Measurements from ENCODE around the gene MRPS25. TPM values are rescaled to one million over a fixed set of nuclear protein-coding genes. Genes with fewer than 3 reads are reported as not detected.

MRPS25 gene
- total and polyA plus RNA-seq, 9 of the 15 experiments (the other 6 are each of a cell fraction or from before 2014, with no cell fraction given): 34.3 to 129 (median 78.2) TPM

DNA sequence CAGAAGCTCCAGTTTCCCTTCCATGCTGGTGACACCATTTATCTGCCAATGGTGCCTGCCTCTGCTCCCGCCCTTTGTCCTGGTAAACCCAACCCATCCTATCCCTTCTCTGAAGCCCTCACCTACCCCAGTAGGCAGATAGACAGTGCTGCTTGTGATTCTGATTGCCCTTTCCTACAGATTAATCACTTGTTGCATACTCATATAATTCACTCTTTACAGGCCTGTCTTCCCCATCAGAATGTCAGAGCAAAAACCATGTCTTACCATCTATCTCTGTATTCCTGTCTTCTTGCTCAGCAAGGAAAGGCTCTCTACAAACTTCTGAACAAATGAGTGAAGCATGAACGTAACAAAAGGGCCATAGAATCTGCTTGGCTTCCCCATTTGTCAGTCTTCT is 47.9 kb downstream of the MRPS25 start (continued):
- TF ChIP-seq, protein P1, sequence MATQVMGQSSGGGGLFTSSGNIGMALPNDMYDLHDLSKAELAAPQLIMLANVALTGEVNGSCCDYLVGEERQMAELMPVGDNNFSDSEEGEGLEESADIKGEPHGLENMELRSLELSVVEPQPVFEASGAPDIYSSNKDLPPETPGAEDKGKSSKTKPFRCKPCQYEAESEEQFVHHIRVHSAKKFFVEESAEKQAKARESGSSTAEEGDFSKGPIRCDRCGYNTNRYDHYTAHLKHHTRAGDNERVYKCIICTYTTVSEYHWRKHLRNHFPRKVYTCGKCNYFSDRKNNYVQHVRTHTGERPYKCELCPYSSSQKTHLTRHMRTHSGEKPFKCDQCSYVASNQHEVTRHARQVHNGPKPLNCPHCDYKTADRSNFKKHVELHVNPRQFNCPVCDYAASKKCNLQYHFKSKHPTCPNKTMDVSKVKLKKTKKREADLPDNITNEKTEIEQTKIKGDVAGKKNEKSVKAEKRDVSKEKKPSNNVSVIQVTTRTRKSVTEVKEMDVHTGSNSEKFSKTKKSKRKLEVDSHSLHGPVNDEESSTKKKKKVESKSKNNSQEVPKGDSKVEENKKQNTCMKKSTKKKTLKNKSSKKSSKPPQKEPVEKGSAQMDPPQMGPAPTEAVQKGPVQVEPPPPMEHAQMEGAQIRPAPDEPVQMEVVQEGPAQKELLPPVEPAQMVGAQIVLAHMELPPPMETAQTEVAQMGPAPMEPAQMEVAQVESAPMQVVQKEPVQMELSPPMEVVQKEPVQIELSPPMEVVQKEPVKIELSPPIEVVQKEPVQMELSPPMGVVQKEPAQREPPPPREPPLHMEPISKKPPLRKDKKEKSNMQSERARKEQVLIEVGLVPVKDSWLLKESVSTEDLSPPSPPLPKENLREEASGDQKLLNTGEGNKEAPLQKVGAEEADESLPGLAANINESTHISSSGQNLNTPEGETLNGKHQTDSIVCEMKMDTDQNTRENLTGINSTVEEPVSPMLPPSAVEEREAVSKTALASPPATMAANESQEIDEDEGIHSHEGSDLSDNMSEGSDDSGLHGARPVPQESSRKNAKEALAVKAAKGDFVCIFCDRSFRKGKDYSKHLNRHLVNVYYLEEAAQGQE (IDR thresholded peaks at IDR 0.05; ENCODE audit: borderline replicate concordance): no peak
- TF ChIP-seq, protein P1 (CRISPR knock-in tag; IDR thresholded peaks at IDR 0.05; ENCODE audit: low read depth): no peak
- TF ChIP-seq HDAC2 (IDR thresholded peaks at IDR 0.05): no peak
- no peak for TF ChIP-seq FOXP1 (CRISPR knock-in tag; IDR thresholded peaks at IDR 0.05)

Data from K562 (cell line).